BE2C (cell line): ENCODE results near the gene EFHD1.

Experiments used
- DNase-seq: peaks from one replicate; pipeline ENCODE4 v3.0.0-alpha.2; 2020
- H3K27me3 ChIP-seq: fragments of 250-450 bp; sonication (Bioruptor Pico); 2 replicates; pipeline ENCODE4 v1.5.1; 2020; ENCODE audit warnings: mild to moderate bottlenecking
- H3K36me3 ChIP-seq: fragments of 250-450 bp; sonication (Bioruptor Pico); 2 replicates; pipeline ENCODE4 v1.5.1; 2020; ENCODE audit warnings: mild to moderate bottlenecking
- H3K4me1 ChIP-seq: fragments of 250-450 bp; sonication (Bioruptor Pico); 2 replicates; pipeline ENCODE4 v1.5.1; 2020
- H3K4me3 ChIP-seq: 2 replicates; pipeline ENCODE4 v1.5.1; 2011; ENCODE audit warnings: low read depth, low read length
- H3K9me3 ChIP-seq: fragments of 250-450 bp; sonication (Bioruptor Pico); 2 replicates; pipeline ENCODE4 v1.5.1; 2020
- TF ChIP-seq, protein P1 (sequence below): IDR thresholded peaks from 2 replicates; pipeline ENCODE4 v1.5.1; 2012; ENCODE audit warnings: mild to moderate bottlenecking, low read depth, low read length

EFHD1 gene

GRCh38 chr2:232731470-232731869 is 98.1 kb downstream of the EFHD1 start:
- TF ChIP-seq, protein P1, sequence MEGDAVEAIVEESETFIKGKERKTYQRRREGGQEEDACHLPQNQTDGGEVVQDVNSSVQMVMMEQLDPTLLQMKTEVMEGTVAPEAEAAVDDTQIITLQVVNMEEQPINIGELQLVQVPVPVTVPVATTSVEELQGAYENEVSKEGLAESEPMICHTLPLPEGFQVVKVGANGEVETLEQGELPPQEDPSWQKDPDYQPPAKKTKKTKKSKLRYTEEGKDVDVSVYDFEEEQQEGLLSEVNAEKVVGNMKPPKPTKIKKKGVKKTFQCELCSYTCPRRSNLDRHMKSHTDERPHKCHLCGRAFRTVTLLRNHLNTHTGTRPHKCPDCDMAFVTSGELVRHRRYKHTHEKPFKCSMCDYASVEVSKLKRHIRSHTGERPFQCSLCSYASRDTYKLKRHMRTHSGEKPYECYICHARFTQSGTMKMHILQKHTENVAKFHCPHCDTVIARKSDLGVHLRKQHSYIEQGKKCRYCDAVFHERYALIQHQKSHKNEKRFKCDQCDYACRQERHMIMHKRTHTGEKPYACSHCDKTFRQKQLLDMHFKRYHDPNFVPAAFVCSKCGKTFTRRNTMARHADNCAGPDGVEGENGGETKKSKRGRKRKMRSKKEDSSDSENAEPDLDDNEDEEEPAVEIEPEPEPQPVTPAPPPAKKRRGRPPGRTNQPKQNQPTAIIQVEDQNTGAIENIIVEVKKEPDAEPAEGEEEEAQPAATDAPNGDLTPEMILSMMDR, result no peak
- Histone ChIP-seq H3K36me3 (peaks cover 32% of the 10 kb centered on the region), H3K27me3 (no peaks in the 10 kb centered on the region), H3K4me3 (no peak overlapping the region), H3K4me1 (no peaks in the 10 kb centered on the region), H3K9me3 (no peaks in the 10 kb centered on the region)
- DNase-seq, result no peak
